SK-N-MC (cell line): ENCODE results near the gene KCNE2.

Experiments used
- EZH2 ChIP-seq: fragments of 200-600 bp; sonication (generic); IDR thresholded peaks from one replicate; pipeline ENCODE4 v1.6.1; 2017; ENCODE audit warnings: antibody characterized with exemption
- POLR2AphosphoS5 ChIP-seq: IDR thresholded peaks from 2 replicates; pipeline ENCODE4 v1.6.1; 2012; ENCODE audit warnings: mild to moderate bottlenecking, low read depth, low read length, borderline replicate concordance

- TF ChIP-seq EZH2 (no peak), POLR2AphosphoS5 (no peak)
Measured at GRCh38 chr21:34354836-34355235, 9.0 kb upstream of the KCNE2 start.
